Loucy (cell line): Measurements from ENCODE around the gene MALRD1.

Experiments used
- CTCF ChIP-seq: fragments of 200-600 bp; sonication (generic); conservative IDR thresholded peaks from 2 replicates; pipeline ENCODE4 v1.5.1; 2014; ENCODE audit warnings: mild to moderate bottlenecking, antibody characterized with exemption, low read length
- EZH2phosphoT487 ChIP-seq: fragments of 200-600 bp; IDR thresholded peaks from 2 replicates; pipeline ENCODE4 v1.6.1; 2018; ENCODE audit warnings: antibody characterized with exemption, mild to moderate bottlenecking, moderate library complexity, borderline replicate concordance

DNA sequence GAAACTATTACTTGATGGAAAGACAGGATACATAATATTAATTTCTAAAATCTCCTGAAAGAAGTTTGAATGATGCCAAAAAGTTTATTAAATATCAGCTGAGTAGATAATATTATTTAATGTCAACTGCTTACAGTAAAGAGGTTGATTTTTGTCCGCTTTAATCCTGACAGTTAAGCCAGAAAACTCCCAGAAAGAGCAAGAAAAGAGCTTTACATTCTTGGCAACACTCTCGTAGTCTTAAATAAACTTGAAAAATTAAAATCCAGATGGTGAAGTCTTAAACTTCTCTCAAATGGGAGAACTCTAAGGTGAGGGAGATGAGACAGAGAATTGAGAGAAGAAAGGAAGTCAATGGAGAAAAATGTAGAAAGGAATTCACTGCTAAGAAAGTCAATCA is 568.4 kb downstream of the MALRD1 start:
- TF ChIP-seq CTCF, result no peak
- TF ChIP-seq EZH2phosphoT487, result no peak
